D341Med (cell line): ENCODE measurements around the gene BLVRA.

ENCODE experiments used
- DNase-seq: peaks from one replicate; pipeline ENCODE4 v3.0.0; 2012; ENCODE audit warnings: low spot score

BLVRA gene

DNA sequence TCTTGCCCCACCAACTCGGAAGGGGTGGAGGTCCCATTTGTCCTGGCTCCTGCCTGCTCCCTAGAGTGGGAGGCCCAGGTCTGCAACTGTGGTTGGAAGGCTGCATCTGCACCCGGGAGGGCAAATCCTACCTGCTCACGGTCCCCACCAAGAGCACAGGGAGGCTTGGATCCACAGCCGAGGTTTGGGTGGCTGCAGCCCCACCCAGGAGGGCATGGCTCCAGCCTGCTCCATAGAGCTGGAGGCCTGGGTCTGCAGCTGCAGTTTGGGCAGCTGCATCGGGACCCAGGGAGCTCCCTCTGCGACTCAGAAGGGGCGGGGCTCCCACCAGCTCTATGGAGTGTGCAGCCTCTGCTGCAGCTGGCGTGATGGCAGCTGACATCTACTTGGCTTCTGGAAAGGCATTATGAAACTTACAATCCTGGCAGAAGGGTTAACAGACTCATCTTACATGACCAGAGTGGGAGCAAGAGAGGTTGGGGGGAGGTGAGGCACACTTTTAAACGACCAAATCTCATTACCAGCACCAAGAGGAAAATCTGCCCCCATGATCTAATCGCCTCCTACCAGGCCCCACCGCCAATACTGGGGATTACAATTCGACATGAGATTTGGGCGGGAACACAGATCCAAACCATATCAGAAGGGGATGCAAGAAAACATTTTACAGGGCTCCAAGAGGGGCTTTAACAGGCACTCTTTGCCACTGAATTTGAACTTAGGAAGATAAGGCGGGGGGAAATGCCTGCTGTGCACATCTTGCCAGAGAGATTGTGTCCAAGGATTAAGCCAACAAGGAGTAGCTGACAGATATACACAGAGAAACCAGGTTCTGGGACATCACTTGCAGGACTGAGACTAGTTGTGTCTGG, 8.2 kb upstream of the BLVRA start:
- no peak for DNase-seq

DNA sequence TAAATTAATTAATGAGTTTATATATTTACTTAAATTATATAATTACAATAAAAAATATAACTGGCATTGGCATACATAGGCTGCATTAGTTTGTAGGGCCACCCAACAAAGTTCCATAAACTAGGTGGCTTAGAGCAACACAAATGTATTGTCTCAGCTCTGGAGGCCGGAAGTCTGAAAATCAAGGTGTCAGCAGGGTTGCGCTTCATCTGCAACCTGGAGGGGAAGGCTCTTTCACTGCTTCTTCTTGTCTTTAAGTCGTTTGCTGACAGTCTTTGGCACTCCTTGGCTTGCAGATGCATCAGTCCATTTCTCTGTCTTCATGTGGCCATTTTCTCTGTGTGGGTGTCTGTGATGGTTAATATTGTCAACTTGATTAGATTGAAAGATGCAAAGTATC, 6.1 kb upstream of the BLVRA start:
- DNase-seq: no peak

DNA sequence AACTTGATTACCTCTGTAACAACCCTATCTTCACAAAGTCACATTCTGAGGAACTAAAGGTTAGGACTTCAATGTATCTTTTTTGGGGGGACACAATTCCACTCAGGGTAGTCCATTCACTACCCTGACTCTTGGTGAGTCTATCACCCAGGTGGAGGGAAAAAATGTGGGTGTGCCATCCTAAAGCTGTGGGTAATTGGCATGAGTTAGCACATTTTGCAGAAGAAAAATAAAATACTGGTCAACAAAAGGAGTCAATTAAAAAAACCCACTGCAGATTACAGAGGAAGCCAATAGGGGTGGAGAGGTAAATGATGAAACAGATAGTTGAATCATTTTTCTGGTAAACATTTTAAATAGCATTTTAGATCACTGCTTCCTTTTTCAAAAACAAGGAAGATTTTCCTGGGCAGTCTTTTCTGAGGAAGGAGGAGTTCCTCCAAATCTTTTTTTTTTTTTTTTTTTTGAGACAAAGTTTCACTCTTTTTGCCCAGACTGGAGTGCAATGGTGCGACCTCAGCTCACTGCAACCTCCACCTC, 5.1 kb upstream of the BLVRA start:
- no peak for DNase-seq

DNA sequence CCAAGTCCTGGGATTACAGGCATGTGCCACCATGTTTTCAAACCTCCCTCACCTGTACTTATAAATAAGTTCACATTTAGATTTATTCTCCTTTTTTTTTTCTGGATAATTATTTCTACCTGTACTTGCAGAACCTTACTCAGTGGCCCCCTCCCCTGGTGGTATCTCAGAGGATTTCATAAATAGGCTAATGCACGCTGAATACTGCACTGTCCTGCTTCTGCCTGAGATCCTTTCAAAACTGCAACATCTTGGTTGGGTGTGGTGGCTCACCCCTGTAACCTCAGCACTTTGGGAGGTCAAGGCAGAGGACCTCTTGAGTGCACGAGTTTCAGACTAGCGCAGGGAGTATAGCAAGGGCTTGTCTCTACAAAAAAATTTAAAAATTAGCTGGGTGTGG, 4.6 kb upstream of the BLVRA start:
- DNase-seq: no peak

DNA sequence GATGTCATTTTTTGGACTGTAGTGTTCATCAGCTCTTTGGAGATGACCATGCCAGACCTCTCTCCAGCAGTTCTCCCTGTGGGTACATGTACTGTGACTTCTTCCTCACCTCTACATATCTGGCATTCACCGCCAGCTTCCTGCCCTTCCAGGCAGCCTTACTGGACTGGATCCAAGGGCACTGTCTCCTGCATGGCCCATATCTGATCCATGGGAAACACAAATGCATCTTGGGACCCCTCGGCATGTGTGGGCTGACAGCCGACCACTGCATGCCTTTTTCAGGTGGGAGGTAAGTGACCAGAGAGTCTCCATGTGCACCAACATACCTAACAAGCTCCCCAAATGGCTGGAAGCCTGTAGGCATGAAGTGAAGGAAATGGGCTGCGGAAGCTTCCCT, 3.9 kb upstream of the BLVRA start:
- DNase-seq: no peak

DNA sequence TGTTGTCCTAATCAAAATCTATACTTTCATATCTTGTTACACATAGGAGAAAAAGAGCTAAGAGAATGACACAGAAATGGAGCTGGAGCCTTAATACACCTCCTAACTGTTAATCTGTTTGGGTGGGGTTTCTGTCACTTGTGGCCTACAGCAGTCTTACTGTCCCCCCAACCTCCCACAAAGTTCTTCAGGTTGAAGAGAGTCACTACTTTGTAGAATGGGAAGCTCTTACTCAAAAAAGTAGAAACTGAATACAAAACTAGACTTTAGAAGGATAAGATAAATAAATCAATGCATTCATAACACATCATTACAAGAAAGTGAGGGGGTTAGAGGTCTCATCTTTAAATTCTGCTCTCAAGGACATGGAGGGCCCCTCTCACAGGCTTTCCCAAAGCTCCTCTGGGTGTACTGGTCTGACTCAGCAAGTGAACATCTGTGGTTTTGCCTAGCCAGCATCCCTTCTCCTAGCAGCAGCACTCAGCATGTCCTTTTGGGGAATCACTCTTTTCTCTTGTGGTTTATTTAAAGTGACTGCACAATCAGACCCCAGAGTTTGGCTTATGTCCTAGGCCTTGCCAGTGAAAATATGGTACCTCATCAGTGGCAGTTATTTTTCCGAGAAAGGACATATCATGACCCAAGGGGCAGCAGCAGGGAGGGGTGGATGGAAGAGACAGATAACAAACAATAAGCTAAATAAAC, 2.0 kb upstream of the BLVRA start:
- no peak for DNase-seq

DNA sequence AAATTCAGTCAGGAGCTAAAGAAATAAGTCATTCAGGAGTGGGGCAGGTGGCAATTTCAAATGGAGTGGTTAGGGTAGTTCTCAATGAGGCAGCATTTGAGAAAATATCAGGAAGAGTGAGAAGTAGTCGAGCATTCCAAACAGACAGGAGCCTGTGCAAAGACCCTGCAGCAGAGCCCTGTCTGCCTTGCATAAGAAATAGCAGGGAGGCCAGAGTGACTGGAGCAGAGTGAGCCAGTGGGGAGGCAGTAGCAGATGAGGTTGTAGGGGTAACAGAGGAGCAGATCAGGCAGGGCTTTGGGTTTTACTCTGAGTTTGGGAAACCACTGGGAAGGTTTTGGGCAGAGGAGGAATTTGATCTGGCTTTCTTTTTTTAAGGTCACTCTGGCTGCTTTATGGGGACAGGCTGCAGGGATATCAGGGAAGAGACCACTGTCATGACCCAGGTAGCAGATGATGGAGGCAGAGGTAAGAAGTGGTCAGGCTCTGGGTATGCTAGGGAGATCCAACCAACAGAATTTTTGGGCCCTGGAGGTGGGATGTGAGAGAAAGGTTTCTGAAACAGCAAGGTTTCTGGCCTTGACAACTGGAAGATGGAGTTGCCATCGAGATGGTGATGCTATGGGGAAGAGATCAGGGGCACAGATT, 1.3 kb upstream of the BLVRA start:
- no peak for DNase-seq

DNA sequence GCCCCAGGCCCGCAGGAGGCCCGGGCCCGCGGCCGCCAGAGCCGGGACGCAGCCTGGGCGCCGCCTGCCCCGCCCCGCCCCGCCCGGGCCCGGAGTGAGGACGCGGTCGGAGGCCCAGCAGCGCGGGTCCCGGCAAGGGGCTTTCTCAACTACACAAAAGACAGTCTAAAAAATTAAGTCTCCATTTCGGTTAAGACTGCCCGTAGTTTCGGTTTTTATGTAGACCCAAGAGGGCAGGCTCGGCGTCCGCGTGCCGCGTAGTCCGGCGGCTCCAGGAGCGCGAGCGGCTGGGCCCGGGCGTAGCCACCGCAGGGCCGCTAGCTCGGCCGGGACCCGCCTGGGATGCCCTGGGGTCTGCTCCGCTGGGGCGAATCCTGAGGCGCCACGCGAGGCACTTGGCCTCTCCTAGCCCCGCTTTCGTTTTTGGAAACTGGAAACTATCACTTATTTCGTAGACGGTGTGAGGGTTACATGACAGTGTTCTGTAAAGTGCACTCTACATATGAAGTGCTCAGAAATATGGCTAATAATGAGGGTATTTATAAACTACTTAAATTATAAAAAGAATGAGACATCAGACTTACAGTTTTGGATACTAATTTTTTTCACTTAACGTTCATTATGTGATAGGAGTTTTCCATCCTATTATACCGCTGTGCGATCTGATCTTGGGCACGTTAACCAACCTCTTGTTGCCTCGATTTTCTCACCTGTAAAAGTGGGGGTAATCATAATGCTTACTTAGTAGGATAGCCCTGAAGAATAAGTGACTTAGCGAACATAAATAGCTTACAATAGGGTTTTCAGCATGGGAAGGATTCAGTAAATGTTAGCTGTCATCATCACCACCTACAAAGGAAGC, 573 bp downstream of the BLVRA start:
- peak; percentile 84 for DNase-seq

DNA sequence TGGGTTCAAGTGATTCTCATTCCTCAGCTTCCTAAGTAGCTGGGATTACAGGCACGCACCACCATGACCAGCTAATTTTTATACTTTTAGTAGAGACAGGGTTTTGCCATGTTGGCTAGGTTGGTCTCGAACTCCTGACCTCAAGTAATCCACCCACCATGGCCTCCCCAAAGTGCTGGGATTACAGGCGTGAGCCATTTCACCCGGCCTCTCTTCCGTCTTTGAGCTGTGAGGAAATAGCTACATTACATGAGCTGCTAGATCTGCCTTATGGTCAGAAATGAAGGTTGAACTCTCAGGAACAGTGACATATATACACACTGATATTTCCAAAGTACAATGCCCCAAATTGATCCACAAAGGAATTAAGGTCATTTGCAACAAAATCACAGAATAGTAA, 2.4 kb downstream of the BLVRA start:
- DNase-seq: no peak

GRCh38 chr7:43761382-43761781, 2.9 kb downstream of the BLVRA start:
- DNase-seq: no peak

DNA sequence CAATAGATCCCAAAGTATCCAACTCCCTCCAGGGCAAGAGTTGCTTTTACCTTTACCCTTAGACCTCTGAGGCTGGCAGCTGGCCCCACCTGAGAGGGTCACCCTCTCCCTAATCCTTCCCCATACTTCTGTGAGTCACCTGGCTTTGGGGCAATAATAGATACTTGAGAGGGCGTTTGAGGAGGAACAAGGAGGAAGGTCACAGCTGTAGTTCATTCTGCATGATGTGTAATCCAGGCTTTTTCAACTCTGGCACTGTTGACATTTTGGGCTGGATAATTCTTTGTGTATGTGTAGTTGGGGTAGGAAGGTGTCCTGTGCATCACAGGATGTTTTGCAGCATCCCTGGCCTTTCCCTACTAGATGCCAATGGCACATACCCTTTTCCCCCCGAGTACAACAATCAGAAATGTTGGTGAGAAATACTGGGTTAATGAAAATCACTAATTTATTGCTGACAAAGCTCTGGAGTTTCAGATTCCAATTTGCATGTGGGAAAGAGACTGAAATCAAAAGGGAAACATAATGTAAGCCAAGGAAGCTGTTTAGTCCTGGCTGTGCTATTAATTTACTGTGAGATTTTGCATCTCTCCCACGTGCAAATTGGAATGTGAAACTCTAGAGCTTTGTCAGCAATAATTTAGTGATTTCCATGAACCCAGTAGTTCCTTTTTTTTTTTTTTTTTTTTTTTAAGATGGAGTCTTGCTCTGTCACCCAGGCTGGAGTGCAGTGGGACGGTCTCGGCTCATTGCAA, 3.6 kb downstream of the BLVRA start:
- no peak for DNase-seq

- DNase-seq: no peak
These were observed 4.7 kb downstream of the BLVRA start for GRCh38 chr7:43763183-43763582.

DNA sequence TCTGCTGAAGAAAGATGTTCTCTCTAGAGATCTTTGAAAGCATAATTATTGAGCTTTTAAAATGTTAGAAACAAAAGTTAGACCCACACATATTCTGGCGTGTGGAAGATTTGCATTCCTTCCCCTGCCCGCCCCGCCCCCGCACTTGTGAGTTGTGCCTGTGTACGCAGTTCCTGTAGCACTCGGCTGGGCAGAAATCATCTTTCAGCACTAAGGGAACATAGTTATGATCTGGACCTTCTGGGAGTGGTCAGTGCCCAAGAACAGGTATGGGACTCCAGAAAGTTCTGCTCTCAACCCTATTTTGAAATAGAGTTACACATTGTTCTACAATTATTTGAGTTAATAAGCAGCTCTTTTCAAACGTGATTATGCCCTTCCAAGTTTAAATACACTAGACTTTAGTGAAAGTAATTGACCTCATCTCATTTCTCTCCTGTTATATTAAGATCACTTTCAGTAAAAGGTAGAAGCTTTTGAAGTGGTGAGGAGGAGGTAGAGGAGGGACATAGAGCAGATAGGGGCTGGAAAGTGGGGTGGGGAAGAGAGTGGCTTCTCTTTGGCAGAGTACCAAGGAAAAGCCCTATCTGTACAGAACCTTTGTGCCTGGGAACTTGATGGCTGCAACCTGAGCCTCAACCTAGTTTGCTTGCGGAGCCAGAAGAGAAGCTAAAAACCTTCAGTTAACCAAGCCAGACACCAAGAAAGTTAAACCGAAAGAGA, 5.7 kb downstream of the BLVRA start:
- no peak for DNase-seq

GRCh38 chr7:43764807-43765491, 6.5 kb downstream of the BLVRA start:
- no peak for DNase-seq

DNA sequence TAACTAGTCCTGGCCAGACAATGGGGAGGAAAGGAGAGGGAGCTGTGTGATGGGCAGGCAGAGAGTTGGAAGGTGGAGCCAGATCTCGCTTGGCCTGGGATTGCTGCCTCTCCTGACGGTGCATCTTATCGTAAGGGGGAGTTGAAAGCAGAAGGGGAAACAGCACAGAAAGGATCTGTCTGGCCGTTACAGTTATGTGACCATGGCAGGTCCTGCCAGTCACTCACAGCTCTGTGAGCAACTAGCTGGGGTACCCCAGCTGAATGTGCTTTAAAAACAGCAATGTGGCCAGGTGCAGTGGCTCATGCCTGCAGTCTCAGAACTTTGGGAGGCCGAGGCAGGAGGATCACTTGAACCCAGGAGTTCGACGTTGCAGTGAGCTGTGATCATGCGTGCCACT, 8.1 kb downstream of the BLVRA start:
- no peak for DNase-seq

DNA sequence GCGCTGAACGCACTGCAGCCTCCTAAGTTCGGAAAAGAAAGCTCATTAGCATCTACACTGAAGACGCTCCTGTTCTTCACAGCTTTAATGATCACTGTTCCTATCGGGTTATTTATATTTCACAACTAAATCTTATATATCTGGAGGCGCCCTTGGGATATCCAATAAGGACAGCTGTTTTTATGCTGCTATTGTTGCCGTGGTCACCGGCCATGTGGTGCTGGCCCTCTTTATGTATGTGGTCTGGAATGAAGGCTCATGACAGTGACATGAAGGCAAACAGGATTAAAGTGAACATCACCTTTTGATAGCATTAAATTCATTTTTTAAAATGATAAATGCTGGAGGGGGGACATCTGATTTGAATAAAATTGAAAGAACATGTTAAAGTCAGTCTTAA, 8.8 kb downstream of the BLVRA start:
- no peak for DNase-seq

DNA sequence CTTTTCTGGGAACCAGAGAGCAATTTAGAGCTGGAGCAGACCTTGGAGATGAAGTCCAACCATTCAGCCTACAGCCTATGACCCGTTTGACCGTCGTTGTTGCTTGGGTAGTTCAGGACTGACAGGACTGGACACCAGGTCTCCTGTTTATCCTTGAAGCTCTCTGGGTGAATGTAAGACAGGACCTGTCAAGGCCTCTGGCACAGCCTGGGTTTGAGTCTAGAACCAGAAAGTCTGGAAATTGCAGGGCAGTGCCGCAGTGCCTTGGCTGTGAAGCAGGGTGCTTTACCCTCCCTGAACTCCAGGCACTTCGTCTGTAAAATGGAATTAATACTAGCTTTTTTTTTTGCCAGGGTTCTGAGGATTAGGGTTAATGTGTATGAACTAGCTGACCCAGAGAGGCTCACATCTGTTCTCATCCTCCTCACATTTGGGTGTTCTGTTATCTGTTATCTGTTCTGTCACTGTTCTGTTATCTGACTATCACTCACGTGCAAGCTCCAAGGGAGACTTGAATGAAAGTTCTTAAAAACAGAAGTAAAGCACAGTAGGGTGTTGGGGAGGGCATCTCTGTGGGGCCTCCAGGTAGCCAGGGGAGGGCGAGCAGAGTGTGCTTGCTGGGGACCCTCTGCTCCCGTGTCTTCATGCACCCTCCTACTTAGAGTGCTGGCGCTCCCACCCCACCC, 9.9 kb downstream of the BLVRA start:
- no peak for DNase-seq

- no peak for DNase-seq
These were observed 10.4 kb downstream of the BLVRA start for GRCh38 chr7:43768887-43769272.

- DNase-seq: no peak
These were observed 10.8 kb downstream of the BLVRA start for GRCh38 chr7:43769281-43769680.
